MM.1S (cell line): ENCODE results near the gene ILF2.

Experiments used
- DNase-seq: peaks from one replicate; pipeline ENCODE4 v3.0.0-alpha.2; 2015
- H2AFZ ChIP-seq: fragments of 300-600 bp; sonication (generic); 2 replicates; pipeline ENCODE4 v1.6.0; 2016; ENCODE audit warnings: antibody characterized with exemption, low read length
- H3F3A ChIP-seq: fragments of 300-600 bp; sonication (generic); 2 replicates; pipeline ENCODE4 v1.6.1; 2016; ENCODE audit warnings: mild to moderate bottlenecking, antibody characterized with exemption, low read length, moderate library complexity, mixed read lengths; ENCODE audit not compliant: insufficient read depth
- H3K27ac ChIP-seq: fragments of 300-600 bp; sonication (generic); 2 replicates; pipeline ENCODE4 v1.5.1; 2016; ENCODE audit warnings: mild to moderate bottlenecking, low read length
- H3K27me3 ChIP-seq: fragments of 300-600 bp; sonication (generic); replicated peaks from 2 replicates; pipeline ENCODE4 v1.6.0; 2016; ENCODE audit warnings: low read length; ENCODE audit not compliant: insufficient read depth
- H3K36me3 ChIP-seq: fragments of 300-600 bp; sonication (generic); replicated peaks from 2 replicates; pipeline ENCODE4 v1.6.1; 2016; ENCODE audit warnings: mild to moderate bottlenecking, low read length, mixed read lengths; ENCODE audit not compliant: insufficient read depth
- H3K4me1 ChIP-seq: fragments of 300-600 bp; sonication (generic); 2 replicates; pipeline ENCODE4 v1.6.1; 2016; ENCODE audit warnings: low read length, mixed read lengths
- H3K4me2 ChIP-seq: fragments of 300-600 bp; sonication (generic); 2 replicates; pipeline ENCODE4 v1.6.0; 2016; ENCODE audit warnings: low read depth, low read length
- H3K4me3 ChIP-seq: fragments of 300-600 bp; sonication (generic); 2 replicates; pipeline ENCODE4 v1.5.1; 2016; ENCODE audit warnings: low read length, mixed read lengths
- H3K79me2 ChIP-seq: fragments of 300-600 bp; sonication (generic); 2 replicates; pipeline ENCODE4 v1.6.1; 2016; ENCODE audit warnings: mixed run types, low read length, mixed read lengths
- H3K9ac ChIP-seq: fragments of 300-600 bp; sonication (generic); 2 replicates; pipeline ENCODE4 v1.6.1; 2016; ENCODE audit warnings: low read length, mixed read lengths
- H3K9me2 ChIP-seq: fragments of 300-600 bp; sonication (generic); replicated peaks from 2 replicates; pipeline ENCODE4 v1.6.1; 2016; ENCODE audit warnings: mild to moderate bottlenecking, low read length, mixed read lengths; ENCODE audit not compliant: insufficient read depth
- H3K9me3 ChIP-seq: fragments of 300-600 bp; sonication (generic); replicated peaks from 2 replicates; pipeline ENCODE4 v1.6.1; 2016; ENCODE audit warnings: mild to moderate bottlenecking, low read length, mixed read lengths; ENCODE audit not compliant: insufficient read depth
- H4K20me1 ChIP-seq: fragments of 300-600 bp; sonication (generic); 2 replicates; pipeline ENCODE4 v1.6.1; 2016; ENCODE audit warnings: mild to moderate bottlenecking, low read length, moderate library complexity, mixed read lengths; ENCODE audit not compliant: insufficient read depth
- CTCF ChIP-seq: fragments of 300-600 bp; sonication (generic); IDR thresholded peaks from 2 replicates; pipeline ENCODE4 v1.5.1; 2016; ENCODE audit warnings: antibody characterized with exemption, low read length, mixed read lengths
- EZH2 ChIP-seq: fragments of 300-600 bp; sonication (generic); optimal IDR thresholded peaks from 2 replicates; pipeline ENCODE3; 2017; ENCODE audit warnings: low read depth, mild to moderate bottlenecking, antibody characterized with exemption, low read length, mixed read lengths
- EZH2phosphoT487 ChIP-seq: fragments of 300-600 bp; sonication (generic); IDR thresholded peaks from 2 replicates; pipeline ENCODE4 v1.6.1; 2018; ENCODE audit warnings: antibody characterized with exemption, low read length

Gene ILF2

GRCh38 chr1:153629343-153629665 lies 41.5 kb downstream of the ILF2 start:
- H3K9ac ChIP-seq: no peak overlapping the region
- H3K27ac ChIP-seq: no peak overlapping the region
- DNase-seq: no peak
- H3F3A ChIP-seq: peaks cover 4% of the 10 kb centered on the region; the same call in 1 of the 2 replicates
- H3K27me3 ChIP-seq: no peaks in the 10 kb centered on the region
- H3K79me2 ChIP-seq: peaks cover 3% of the 10 kb centered on the region
- no peaks in the 10 kb centered on the region for H3K36me3 ChIP-seq
- no peak overlapping the region for H2AFZ ChIP-seq
- no peaks in the 10 kb centered on the region for H3K9me2 ChIP-seq
- H3K9me3 ChIP-seq: no peaks in the 10 kb centered on the region
- H4K20me1 ChIP-seq: no peaks in the 10 kb centered on the region
- H3K4me3 ChIP-seq: no peak overlapping the region
- peaks cover 4% of the 10 kb centered on the region; the same call in 1 of the 2 replicates for H3K4me1 ChIP-seq
- TF ChIP-seq EZH2 (no peak), EZH2phosphoT487 (no peak), CTCF (no peak)
- no peak overlapping the region for H3K4me2 ChIP-seq

- H3K9me3 ChIP-seq: no peaks in the 10 kb centered on the region
- no peaks in the 10 kb centered on the region for H3K27me3 ChIP-seq
- no peaks in the 10 kb centered on the region for H3K9me2 ChIP-seq
- no peaks in the 10 kb centered on the region for H3F3A ChIP-seq
- no peak for TF ChIP-seq EZH2phosphoT487
- TF ChIP-seq EZH2: no peak
- no peak for TF ChIP-seq CTCF
- DNase-seq: no peak
- H4K20me1 ChIP-seq: no peaks in the 10 kb centered on the region
- H3K4me3 ChIP-seq: no peak overlapping the region
- H2AFZ ChIP-seq: no peak overlapping the region
- H3K4me2 ChIP-seq: no peak overlapping the region
- H3K79me2 ChIP-seq: no peaks in the 10 kb centered on the region
- H3K27ac ChIP-seq: no peak overlapping the region
- H3K4me1 ChIP-seq: peaks cover 4% of the 10 kb centered on the region; the same call in 1 of the 2 replicates
- no peaks in the 10 kb centered on the region for H3K36me3 ChIP-seq
- H3K9ac ChIP-seq: no peak overlapping the region
Observed at GRCh38 chr1:153628638-153629342, 42.0 kb downstream of the ILF2 start.

- Histone ChIP-seq H3K36me3 (no peaks in the 10 kb centered on the region), H3K4me2 (no peak within 1 kb of the TSS), H2AFZ (no peak within 1 kb of the TSS), H3K4me3 (no peak within 1 kb of the TSS), H3K27ac (no peak within 1 kb of the TSS), H3F3A (no peaks in the 10 kb centered on the region), H3K79me2 (no peaks in the 10 kb centered on the region), H3K9ac (no peak within 1 kb of the TSS), H3K9me3 (no peaks in the 10 kb centered on the region), H4K20me1 (no peaks in the 10 kb centered on the region), H3K9me2 (no peaks in the 10 kb centered on the region), H3K27me3 (no peaks in the 10 kb centered on the region), H3K4me1 (no peaks in the 10 kb centered on the region)
- TF ChIP-seq EZH2phosphoT487: no peak
- no peak; the same call in 1 of the 2 replicates for TF ChIP-seq CTCF
- TF ChIP-seq EZH2: no peak
- DNase-seq: no peak
Observed at GRCh38 chr1:153627715-153628626, 42.8 kb downstream of the ILF2 start, which contains the start of gene S100A1. TSS of gene S100A1 (plus strand) at chr1:153628434. CDS start at chr1:153630522, 2,088 bp downstream.
